GM21515 (cell line): Measurements from ENCODE around the gene MUC5B.

Source experiments
- ATAC-seq: cut with Tn5 transposase; IDR thresholded peaks from one replicate; pipeline ENCODE4 v1.9.1; 2021; ENCODE audit not compliant: unreplicated experiment

The MUC5B gene

GRCh38 chr11:1295086-1295485 lies 72.2 kb downstream of the MUC5B start:
- no peak for ATAC-seq

GRCh38 chr11:1295591-1295990 lies 72.7 kb downstream of the MUC5B start:
- no peak for ATAC-seq

GRCh38 chr11:1296287-1296686 lies 73.4 kb downstream of the MUC5B start:
- ATAC-seq, result no peak

- ATAC-seq, result no peak
Measured at GRCh38 chr11:1297011-1297575, 74.2 kb downstream of the MUC5B start.

- ATAC-seq, result no peak
Measured at GRCh38 chr11:1297576-1298473, 75.0 kb downstream of the MUC5B start.

GRCh38 chr11:1298695-1299492 lies 76.0 kb downstream of the MUC5B start:
- ATAC-seq, result no peak

GRCh38 chr11:1299621-1300020 lies 76.8 kb downstream of the MUC5B start:
- no peak for ATAC-seq

GRCh38 chr11:1300121-1300520 lies 77.3 kb downstream of the MUC5B start:
- ATAC-seq, result no peak

GRCh38 chr11:1300569-1301187 lies 77.8 kb downstream of the MUC5B start:
- no peak for ATAC-seq

GRCh38 chr11:1301220-1302000 lies 78.5 kb downstream of the MUC5B start:
- ATAC-seq, result no peak

GRCh38 chr11:1302041-1302460 lies 79.2 kb downstream of the MUC5B start:
- no peak for ATAC-seq

- ATAC-seq, result no peak
Measured at GRCh38 chr11:1302461-1303125, 79.7 kb downstream of the MUC5B start.

GRCh38 chr11:1303126-1303821 lies 80.4 kb downstream of the MUC5B start:
- no peak for ATAC-seq

- no peak for ATAC-seq
Measured at GRCh38 chr11:1303973-1304372, 81.1 kb downstream of the MUC5B start.

- ATAC-seq, result no peak
Measured at GRCh38 chr11:1304380-1304779, 81.5 kb downstream of the MUC5B start.

- ATAC-seq, result no peak
Measured at GRCh38 chr11:1305063-1305495, 82.2 kb downstream of the MUC5B start.

- ATAC-seq, result no peak
Measured at GRCh38 chr11:1305501-1306056, 82.7 kb downstream of the MUC5B start.

GRCh38 chr11:1306186-1307162 lies 83.6 kb downstream of the MUC5B start:
- ATAC-seq, result no peak
